AG10803 (cell line): ENCODE data around the gene HOMER3.

Experiments
- DNase-seq: peaks from one replicate; pipeline ENCODE4 v3.0.0; 2010; ENCODE audit warnings: low read depth
- H3K4me3 ChIP-seq: 2 replicates; pipeline ENCODE4 v1.5.1; 2011; ENCODE audit warnings: mild to moderate bottlenecking, low read length, control low read depth
- TF ChIP-seq, protein P1 (sequence below): conservative IDR thresholded peaks from 2 replicates; pipeline ENCODE4 v1.5.1; 2011; ENCODE audit warnings: mild to moderate bottlenecking, low read length, control low read depth, inconsistent platforms

Gene HOMER3

DNA sequence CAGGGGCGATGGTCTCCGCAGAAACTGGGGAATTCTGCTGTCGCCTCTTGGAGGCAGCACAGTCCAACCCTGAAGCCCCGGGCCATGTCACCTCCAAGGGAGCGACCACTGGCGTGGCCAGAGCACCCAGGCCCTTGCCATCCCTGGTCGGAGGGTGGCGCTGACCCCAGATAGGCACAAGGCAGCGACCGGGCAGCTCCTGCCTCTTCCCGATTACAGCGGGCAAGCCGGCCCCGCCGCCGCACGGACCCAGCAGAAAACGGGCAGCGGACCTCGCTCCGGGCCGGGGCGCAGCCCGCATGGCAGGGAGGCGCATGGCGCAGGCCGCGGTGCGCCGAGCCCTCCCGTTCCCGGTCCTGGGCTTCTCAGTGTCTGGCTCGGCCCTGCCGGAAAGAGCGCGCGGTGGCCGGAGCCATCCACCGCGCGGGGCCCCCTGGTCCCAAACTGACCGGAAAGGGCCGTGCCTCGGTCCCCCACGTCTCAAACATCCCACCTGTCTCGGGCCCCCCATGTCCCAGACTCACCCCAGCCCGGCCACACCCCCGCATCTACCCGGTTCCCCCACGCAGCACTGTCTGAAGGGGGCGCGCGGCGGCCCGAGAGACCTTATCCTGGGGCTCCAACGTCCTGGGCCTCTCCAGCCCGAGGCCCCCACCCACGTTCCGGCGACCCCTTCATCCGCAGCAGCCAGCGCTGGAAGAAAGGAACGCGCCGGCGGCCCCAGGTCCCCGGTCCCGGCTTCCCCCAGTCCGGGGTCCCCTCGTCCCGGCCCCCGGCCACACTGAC lies 45.8 kb downstream of the HOMER3 start:
- DNase-seq = peak; percentile 13
- TF ChIP-seq, protein P1, sequence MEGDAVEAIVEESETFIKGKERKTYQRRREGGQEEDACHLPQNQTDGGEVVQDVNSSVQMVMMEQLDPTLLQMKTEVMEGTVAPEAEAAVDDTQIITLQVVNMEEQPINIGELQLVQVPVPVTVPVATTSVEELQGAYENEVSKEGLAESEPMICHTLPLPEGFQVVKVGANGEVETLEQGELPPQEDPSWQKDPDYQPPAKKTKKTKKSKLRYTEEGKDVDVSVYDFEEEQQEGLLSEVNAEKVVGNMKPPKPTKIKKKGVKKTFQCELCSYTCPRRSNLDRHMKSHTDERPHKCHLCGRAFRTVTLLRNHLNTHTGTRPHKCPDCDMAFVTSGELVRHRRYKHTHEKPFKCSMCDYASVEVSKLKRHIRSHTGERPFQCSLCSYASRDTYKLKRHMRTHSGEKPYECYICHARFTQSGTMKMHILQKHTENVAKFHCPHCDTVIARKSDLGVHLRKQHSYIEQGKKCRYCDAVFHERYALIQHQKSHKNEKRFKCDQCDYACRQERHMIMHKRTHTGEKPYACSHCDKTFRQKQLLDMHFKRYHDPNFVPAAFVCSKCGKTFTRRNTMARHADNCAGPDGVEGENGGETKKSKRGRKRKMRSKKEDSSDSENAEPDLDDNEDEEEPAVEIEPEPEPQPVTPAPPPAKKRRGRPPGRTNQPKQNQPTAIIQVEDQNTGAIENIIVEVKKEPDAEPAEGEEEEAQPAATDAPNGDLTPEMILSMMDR = peak; percentile 21
- peak overlapping the region; percentile 36 for H3K4me3 ChIP-seq

DNA sequence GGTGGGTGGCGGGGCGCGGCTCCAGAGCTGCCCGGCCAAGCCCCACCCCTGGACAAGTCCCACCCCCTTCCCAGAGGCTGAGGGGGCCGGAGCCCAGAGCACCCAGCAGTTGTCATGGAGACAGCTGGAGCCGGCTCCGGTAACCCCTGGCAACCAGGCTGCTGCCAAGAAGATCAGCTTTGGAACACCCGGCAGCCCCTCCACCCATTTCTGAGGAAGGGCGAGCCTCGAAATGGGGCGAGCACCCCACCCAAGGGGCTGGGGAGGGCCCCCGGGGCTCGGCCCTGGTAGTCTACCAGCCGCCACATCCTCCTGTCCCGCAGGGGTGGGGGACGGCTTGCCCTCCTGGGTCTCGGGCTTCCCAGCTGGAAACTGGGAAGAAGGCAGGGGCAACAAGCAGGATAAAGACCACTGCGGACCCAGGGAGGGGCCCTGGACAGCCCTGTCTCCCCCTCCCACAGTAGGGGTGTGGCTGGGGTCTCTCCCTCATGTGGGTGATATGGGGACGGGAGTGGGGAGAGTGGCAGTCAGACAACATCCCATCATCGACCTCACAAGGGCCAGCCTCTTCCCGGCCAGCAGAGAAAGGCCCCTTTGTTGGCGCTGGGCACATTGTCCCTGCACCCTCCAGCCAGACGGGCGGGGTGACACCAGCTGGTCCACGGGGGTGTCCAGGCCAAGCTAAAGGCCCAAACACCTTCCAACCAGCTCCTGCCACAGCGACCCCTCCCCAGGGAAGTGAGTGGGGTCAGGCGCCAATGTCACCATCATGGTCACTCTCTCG lies 46.6 kb downstream of the HOMER3 start:
- DNase-seq = no peak
- TF ChIP-seq, protein P1 = no peak
- peak overlapping the region; percentile 36 for H3K4me3 ChIP-seq

DNA sequence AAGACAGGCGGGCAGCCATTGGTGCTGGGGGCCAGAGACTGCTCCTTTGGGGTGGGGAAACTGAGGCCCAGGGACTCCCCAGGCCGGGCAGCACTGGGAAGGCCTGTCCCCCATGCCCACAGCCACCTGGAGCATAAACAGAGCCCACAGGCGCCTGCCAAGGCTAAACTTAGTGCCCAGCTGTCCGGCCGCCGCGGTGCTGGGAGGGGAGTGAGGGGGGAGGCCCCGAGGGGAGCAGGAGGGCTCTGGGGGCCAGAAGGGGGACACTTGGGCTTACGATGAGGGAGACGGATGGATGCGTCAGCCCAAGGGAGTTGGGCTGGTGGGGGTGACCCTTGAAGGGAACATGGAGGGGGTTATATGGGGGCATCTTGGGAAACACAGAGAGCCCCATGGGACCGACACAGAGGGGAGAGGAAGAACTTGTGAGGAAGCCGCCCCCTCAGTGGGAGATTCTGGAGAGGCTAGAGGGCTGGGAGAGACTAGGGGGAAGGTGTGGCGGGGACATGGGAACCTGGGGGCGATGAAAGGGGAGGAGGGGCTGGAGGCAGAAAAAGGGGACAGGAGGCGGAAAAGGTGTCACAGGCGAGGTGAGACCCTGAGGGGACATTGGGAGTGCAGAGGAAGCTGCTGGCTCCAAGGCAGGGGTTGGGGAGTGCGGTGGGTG lies 47.3 kb downstream of the HOMER3 start:
- no peak for DNase-seq
- TF ChIP-seq, protein P1 = no peak
- H3K4me3 ChIP-seq = no peak overlapping the region

DNA sequence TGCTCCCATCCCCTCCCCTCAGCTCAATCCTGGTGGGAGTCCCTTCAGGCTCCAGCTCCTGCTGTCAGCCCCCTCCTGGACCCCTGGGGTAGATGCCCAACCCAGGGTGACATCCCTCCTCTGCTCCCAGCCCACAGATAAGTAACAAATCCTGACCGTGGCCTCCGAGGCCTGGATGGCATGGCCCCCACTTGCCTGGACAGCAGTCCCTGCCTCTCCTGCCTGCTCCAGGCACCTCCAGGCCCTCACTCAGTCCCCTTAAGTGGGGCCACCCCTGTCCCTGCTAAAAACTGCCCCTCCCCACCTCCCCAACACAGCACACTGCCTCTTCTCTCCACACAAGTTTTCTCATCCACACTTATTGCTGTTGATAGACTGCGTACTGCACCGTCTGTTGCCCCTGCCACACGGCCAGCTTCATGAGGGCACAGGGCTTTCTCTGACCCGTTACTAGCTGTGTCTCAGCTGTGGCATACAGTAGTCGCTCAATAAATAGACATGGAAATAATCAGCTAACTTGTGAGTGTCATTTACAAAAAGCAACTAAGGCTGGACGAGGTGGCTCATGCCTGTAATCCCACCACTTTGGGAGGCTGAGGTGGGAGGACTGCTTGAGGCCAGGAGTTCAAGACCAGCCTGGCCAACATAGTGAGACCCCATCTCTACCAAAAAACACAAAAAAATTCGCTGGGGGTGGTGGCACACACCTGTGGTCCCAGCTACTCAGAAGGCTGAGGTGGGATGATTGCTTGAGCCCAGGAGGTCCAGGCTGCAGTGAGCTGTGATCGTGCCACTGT lies 50.9 kb downstream of the HOMER3 start:
- DNase-seq = no peak
- H3K4me3 ChIP-seq = no peak overlapping the region
- TF ChIP-seq, protein P1 = no peak

DNA sequence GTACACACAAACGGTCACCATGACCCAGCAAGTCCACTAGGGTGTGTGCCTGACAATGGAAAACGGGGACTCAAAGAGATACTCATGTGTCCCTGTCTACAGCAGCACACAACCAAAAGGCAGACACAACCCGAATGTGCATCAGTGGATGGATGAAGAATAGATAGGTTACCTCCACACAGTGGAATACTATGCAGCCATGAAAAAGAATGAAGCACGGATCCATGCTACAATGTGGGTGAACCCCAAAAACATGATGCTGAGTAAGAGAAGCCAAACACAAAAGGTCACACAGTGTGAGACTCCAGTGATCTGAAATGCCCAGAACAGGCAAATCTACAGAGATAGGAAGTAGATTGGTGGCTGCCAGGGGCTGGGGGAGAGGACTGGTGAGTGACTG lies 54.0 kb downstream of the HOMER3 start:
- no peak overlapping the region for H3K4me3 ChIP-seq
- no peak for DNase-seq
- TF ChIP-seq, protein P1 = no peak

DNA sequence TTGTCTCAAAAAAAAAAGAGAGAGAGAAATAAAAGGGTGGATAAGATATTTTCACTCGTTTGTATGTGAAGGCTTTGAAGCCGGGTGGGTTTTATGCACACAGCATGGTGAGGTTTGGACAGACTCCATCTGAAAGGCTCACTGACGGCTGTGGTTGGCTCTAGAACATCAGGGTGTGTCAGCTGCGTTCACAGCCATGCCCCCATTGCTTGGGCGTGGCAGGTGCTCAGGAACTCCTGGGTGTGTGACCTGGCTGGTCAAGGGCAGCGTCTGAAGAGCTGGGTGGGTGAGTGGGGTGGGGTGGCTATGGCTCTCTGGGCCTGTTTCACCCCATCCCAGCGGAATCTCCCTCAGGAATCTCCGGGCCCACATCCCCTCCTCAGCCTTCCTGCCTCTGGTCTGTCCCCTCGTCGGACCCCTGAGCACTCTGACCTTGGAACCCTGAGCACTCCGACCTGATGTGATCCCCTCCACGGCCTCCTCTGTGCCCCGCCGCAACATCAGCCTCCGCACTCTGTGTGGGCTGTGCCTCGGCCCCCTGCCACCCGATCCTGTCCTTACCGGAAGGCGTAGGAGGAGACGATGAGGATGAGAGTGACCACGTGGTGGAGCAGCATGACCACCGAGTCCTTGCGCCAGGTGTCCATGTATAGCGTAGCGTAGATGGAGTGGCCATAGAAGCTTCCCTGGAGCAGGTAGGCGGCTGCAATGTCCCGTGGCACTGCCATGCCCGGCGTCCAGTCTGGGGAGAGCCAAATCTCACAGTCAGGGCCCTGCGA lies 57.3 kb downstream of the HOMER3 start:
- H3K4me3 ChIP-seq = no peak overlapping the region
- no peak for DNase-seq
- TF ChIP-seq, protein P1 = no peak
